HG03066 (cell line): ENCODE data around the gene GRAMD1B.
A peak's percentile ranks its signal among the peaks of the same experiment; 100 is the strongest.

Experiments
- ATAC-seq: cut with Tn5 transposase; IDR thresholded peaks from one replicate; pipeline ENCODE4 v1.9.1; 2021; ENCODE audit warnings: low read depth; ENCODE audit not compliant: unreplicated experiment

GRAMD1B gene

DNA sequence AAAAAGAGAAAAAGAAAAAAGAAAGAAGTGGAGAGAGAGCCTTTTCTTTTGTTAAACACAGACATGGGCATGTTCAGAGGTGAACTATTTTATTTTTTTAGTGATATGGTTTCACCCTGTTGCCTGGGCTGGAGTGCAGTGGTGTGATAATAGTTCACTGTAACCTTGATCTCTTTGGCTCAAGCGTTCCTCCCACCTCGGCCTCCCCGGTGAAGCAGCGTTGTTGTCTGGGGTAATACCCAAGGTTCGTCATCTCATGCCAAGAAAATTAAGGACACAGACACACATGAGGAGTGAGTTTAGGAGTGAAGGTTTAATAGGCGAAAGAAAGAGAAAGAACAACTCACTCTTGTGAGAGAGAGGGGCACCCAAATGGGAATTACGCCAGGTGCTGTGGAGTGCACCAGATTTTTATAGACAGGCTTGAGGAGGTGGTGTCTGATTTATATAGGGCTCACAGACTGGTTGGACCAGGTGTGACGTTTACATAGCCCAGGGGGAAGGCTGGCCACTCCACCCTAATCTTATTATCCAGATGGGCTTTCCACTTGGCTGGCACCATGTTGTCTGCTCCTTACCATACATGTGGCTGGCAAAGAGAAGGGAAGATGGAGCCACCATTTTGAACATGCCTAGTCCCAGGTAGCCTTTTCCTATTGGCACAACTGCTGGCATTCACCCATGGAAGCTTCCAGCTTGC is 42.3 kb downstream of the GRAMD1B start:
- no peak for ATAC-seq

DNA sequence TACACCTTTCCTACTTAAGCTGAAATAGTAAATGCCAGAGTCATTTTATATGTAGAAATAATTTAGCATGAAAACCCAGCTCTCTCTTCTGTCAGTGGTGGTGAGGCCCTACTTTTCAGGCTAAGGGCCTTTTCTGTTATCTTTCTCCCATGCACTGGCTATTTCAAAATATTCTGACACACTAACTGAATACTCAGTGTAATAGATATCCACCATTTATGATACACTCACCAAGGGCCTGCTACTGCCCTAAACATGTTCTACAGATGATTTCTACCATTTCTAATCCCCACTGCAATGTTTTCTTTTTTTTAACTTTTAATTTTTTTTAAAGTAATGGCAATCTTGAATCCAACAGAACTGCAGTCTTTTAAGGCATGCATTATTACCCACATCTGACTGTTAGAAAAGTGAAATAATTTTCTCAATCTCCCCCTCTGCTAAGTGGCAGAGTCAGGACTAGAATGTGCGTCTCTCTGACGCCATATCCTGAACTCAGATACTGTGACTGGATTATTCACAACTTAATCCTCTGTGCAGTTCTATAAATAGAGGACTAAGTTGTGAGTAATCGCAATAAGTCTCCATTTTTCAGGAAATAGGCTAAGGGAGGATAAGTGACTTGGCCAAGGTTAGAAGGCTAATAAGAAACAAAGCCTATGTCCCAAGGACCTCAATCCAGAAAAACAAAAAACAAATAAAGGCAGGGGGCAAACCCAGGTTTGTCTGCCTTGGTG is 44.0 kb downstream of the GRAMD1B start:
- ATAC-seq: no peak

DNA sequence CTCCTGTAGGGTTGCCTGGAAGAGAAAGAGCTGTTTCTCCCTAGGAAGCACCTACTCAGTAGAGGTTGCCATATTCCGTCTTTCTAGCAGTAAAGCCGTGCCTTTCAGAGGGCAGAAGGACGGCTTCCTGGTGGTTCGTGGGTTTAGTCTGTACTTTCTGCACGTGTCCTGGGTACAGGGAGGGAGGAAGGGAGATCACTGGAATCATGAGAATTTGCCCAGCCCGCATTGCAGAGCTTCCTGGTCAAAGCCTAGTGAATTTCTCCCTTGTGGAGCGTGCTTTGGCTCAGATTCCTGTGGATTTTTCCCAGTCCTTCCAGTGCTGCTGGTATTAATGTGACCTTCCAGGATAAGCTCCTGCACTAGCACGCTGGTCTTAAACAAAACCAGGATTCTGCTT is 44.9 kb downstream of the GRAMD1B start:
- no peak for ATAC-seq

DNA sequence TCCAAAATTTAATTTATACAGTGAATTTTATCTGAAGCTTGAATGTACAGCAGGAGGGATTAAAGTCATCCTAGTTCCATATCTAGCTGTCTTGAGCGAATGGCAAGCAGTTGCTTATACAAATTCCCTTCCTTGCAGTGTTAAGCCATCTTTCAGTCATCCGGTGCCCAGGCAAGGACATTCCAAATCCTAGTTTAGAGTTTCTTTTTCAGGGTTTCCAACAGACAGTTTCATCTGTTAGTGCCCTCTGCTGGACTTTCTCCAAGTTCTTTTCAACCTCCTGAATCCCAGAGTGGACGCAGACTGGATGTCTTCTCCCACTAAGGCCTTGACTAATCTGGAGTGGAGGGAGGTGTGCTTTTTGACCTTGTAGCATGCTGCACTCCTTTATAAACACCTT is 45.4 kb downstream of the GRAMD1B start:
- ATAC-seq: no peak

DNA sequence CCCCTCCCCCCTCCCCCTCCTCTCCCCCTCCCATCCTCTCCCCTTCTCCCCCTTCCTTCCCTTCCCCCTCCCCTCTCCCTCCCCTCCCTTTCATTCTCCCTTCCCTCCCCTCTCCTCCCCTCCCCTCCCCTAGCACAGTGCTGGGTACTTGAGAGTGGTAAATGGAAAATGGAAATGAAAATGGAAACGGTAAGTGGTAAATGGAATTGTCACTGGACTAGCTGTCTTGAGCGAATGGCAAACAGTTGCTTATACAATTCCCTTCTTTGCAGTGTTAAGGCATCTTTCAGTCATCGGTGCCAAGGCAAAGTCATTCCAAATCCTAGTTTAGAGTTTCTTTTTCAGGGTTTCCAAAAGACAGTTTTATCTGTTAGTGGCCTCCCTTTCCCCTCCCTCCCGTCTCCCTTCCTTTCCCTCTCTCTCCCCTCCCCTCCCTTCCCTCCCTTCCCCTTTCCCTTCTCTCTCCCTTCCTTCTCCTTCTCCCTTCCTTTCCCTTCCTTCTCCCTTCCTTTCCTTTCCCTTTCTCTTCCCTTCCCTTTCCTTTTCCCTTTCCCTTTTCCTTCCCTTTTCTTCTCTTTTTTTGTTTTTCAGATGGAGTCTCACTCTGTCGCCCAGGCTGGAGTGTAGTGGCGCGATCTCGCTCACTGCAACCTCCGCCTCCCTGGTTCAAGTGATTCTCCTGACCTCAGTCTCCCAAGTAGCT is 47.3 kb downstream of the GRAMD1B start:
- ATAC-seq: no peak

DNA sequence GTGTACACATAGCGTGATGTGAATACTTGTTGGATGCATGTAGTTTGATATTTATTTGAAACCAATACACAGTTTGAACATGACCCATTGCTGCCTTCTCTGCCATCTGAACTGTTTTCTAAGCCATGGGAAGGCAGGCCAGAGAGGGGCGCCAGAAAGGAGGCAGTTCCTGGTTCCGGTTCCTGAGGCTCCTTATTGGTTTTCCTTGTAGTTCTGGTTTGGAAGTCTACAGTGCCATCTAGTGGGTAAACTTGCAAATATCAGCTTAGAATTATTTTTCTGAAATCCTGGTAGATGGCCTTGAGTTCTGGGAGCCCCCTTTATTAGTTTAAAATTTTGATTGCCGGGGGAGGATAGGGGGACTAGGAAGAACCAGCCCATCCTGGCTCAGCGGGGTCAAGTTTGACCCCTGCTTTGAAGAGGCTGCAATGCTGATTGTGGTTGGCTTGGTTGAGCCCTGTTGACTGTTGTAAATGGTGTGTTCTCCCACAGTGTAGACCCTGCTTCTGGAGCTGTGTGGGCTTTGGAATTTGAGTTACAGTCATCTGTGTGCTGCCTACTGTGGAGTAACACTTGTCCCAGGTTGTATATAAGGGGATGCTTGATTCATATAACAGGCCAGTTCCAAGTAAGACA is 48.4 kb downstream of the GRAMD1B start:
- no peak for ATAC-seq

DNA sequence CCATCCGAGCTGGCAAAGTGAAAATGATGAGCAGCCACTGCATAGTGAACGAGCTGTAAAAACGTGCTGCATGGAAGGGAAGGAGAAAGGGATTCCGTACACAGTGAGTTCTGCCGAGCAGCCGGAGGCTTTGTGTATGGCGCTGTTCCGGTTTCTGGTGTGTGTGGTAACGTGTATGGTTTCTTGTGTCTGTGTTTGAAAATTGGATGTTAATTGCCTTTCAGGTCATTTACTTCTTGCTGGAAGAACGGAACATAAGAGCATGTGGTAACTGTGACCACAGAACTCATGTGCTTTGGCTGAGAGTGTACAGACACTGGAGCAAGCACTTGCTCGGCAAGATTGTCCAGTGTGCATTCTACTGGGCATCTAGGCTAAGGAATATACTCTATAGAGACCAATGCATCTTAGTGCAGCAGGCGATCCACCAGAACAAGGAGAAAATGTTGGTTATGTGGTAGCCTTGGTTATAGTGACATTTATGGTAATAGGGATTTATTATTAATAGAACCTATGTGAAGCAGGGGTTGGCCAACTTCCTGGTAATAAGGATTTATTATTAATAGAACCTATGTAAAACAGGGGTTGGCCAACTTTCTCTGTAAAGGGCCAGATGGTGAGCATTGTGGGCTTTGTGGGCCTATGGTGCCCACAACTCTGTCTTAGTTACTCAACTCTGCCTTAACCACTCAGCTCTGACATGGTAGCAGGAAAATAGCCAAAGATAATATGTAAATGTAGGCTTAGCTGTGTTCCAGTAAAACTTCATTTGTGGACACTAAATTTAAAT is 49.2 kb downstream of the GRAMD1B start:
- ATAC-seq: peak; percentile 62

DNA sequence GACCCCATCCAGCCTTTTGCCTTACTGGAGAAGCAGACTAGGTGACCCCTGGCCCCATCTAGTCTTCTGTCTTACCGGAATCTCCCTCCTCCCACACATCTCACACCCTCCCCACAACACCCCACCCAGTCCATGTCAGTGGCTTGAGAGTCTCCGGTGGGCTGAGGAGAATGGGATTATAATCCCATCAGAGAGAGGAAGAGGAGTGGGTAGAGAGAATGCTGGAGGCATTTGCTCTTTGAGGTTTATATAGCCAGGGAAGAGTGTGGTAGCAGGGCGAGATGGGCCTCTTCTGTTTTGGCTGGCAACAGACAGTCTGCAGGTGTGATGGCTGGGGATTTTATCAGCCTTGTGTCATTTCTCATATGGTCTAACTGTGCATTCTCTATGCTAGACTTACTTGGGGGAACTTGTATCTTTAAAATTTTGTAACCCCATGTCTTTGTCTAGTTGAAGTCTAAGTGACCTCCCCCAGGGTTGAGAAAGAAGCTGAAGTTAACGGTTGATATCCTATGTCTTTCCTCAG is 50.3 kb downstream of the GRAMD1B start:
- no peak for ATAC-seq

DNA sequence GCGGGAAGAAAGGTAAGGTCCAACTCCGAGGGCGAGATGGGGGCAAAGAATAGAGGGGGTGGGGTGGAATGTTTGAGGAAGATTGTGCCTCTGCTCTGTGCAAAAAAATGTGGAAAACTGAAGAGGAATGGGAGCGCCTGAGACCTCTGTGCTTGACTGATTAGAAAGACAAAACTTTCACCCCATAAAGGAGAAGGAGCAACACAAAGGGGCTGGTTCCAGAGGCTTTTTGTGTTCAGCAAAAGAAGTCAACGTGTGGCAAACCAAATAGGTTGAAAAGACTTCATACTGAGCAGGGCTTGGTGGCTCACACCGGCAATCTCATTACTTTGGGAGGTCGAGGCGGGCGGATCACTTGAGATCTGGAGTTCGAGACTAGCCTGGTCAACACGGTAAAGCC is 50.8 kb downstream of the GRAMD1B start:
- ATAC-seq: no peak

DNA sequence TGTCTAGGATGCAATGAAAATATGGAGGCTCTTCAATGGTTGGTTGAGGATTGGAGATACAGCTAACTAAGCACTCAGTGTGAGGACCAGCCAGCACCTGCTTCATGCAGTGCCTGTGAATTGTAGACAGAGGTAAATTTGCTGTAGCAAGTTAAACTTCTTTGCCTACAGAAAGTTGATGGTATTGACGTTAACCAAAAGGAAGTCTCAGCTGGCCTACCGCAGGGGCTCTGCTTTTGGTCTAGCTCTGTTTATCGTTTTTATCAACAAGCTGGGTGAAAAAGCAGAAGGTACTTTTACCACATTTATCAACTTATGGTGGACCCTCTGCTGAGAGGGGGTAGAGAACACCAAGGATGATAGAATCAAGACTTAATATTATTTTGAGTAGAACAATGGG is 51.6 kb downstream of the GRAMD1B start:
- no peak for ATAC-seq

DNA sequence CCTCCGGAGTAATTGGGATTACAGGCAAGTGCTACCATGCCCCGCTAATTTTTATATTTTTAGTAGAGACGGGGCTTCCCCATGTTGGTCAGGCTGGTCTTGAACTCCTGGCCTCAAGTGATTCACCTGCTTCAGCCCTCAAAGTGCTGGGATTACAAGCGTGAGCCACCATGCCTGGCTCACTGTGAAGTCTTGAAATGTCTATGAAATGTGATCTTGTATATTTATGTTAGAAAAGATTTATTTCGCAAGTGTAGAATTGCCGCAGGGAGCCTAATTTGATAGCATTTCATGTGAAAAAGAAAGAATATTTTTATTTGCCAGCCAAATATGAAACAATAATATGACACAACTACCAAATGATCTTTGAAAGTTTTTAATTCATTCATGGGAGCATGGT is 52.1 kb downstream of the GRAMD1B start:
- ATAC-seq: no peak

DNA sequence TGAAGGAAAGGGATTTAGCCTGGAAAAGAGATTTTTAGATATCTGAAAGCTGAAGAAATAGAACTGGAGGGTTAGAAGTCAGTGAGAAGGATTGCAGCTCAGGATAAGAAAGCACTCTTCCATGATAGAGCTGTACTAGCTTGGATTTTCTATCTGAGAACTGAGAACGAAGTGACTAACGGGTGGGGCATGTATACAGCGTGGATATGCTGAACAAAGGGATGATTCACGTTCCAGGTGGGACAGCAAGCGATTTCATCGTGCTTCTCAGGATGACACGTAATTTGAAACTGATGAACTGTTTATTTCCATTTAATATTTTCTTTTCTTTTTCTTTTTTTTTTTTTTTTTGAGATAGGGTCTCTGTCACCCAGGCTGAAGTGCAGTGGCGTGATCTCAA is 53.0 kb downstream of the GRAMD1B start:
- ATAC-seq: no peak

DNA sequence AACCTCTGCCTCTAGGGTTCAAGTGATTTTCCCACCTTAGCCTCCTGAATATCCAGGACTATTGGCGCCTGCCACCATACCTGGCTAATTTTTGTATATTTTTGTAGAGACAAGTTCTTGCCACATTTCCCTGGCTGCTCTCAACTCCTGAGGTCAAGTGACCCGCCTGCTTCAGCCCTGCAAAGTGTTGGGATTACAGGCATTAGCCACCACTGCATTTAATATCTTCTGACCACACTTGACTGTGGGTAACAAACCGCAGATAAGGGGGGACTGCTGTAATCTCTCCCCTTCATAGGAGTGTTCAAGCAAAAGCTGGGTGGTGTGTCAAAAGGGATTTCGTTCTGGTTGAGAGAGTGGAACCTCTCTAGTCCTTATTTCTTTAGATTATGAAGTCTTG is 53.4 kb downstream of the GRAMD1B start:
- ATAC-seq: no peak

DNA sequence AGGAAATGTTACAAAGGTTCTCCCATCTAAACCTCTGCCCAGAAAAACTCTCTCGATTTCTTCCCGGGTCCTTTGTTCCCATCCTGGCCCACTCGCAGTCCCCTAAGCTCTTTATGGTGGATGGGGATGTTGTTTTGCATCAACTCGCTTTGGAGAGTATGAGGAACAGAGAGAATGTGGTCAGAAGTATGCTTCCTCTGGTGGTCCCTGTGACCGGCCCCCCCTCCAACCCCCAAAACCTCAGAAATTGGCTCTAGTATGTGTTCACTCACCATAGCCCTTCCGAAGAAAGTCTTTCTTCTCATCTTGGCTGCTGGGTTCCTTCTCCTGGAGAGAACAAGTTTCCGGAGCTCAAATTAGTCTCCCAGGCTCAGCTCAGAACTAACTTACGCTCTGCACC is 54.4 kb downstream of the GRAMD1B start:
- ATAC-seq: no peak

DNA sequence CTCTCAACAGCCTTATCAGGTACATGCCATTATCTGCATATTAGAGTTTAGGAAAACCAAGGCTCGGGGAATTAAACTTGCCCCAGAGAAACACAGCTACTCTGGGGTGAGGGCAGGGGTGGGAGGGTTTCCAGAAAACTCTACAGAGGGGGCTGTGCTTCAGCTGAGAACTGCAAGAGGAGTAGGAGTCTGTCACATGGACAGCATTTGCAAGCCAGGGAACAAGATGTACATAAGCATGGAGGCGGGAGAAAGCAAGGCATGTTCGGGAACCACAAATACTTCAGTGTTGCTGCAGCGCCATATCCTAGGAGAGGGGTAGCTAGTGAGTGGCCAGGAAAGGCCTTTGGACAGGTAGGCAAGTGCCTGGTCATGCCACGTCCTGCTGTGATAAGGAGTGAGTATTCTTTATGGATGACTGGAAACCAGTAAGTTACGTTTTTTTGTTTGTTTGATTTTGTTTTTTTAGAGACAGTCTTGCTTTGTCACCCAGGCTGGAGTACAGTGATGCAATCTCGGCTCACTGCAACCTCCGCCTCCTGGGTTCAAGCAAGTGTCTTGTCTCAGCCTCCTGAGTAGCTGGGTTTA is 57.2 kb downstream of the GRAMD1B start:
- ATAC-seq: no peak

DNA sequence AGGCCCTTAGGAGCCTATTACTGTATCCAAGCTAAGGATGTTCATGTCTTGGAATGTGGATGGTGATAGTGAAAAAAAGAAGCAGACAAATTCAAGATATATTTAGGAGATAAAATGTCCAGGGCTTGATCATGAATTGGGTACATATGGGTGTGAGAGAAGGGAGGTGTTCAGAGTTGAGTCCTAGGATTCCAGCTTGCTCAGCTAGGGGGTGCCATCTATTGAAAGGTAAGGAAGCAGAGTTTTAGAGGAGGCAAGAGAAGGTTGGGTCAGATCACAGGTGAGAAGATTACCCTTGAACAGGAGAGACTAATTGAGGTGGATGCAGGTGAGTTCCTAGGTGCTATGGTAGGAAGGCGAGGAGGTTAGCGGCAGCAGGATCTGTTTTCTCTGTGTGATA is 60.5 kb downstream of the GRAMD1B start:
- ATAC-seq: no peak

DNA sequence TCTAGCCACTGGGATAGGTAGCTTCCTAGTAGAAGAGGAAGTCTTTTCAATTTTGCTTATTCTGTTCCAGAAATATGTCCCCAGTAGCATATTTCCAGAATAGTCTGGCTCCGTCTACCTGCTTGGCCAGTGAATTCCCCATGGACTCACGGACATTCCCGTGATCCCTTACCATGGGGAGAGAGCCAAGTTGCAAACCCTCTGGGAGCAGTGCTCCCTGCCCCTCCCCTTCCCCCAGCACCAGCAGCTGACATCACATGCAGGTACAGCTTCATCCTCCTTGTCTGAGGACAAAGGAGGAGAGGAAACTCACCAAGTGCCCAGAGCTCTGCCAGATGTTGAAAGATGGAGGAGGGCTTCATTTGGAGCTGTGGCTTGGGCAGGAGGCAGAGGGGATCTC is 61.2 kb downstream of the GRAMD1B start:
- no peak for ATAC-seq

DNA sequence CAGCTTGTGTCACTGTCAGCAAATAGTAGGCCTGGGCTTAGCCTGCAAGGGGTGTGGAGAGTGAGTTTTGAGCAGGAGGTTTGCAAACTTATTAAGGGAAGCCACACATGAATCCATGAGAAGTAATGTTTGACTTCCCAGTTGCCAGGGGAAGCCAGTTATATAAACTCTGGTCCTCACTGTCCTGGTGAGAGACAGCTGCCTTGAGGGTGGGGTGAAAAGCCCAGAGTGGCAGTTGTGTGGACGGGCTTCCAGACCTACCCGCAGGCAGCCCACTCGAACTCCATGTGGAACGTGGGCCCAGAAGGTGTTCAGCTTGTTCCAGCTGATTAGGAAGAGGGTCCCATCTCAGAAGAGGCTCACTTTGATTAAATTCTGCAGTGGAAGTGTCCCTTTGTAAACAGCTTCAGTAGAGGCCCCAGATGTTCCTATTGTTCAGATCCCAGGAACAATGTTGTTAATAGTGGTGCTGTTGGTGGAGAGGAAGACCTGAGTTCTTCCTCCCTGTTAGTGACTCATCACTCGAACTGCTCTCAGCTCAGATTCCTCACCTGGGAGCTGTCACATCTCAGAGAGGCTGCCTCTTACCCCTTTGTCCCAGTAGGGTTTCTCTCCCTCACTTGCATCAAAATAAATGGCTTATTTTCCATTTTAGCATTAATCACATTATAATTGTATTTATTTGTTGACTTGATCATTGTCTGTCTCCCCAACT is 63.4 kb downstream of the GRAMD1B start:
- no peak for ATAC-seq
